Upper lobe of left lung (tissue), 6 donors: ENCODE data around the gene RPL12. TPM values are rescaled to one million over a fixed set of nuclear protein-coding genes. Genes with fewer than 3 reads are reported as not detected.

Experiments used
- ATAC-seq, 2 donors: fragments of 200-7000 bp; cut with Tn5 transposase; one replicate each; pipeline ENCODE4 v1.9.1; 2022; ENCODE audit warnings: mild to moderate bottlenecking in 2 of 2, moderate library complexity in 2 of 2; ENCODE audit not compliant: low FRiP score in 2 of 2
- DNase-seq, 2 donors: peaks; one replicate each; pipeline ENCODE4 v3.0.0-alpha.2; 2019 to 2020
- H3K27ac ChIP-seq, 4 donors: fragments of 200-600 bp; sonication (generic); one replicate each; pipeline ENCODE4 v1.5.1; 2016 to 2019
- H3K27me3 ChIP-seq, 4 donors: fragments of 200-600 bp; sonication (generic); one replicate each; pipeline ENCODE4 v1.5.1; 2017 to 2019
- H3K36me3 ChIP-seq, 4 donors: fragments of 200-600 bp; sonication (generic); one replicate each; pipeline ENCODE4 v1.5.1; 2016 to 2019
- H3K4me1 ChIP-seq, 4 donors: fragments of 200-600 bp; sonication (generic); one replicate each; pipeline ENCODE4 v1.5.1; 2018 to 2019
- H3K4me3 ChIP-seq, 4 donors: fragments of 200-600 bp; sonication (generic); one replicate each; pipeline ENCODE4 v1.5.1; 2017 to 2019; ENCODE audit warnings: mild to moderate bottlenecking in 2 of 4, moderate library complexity in 1 of 4
- H3K9me3 ChIP-seq, 4 donors: fragments of 200-600 bp; sonication (generic); one replicate each; pipeline ENCODE4 v1.5.1; 2018 to 2019
- CTCF ChIP-seq, 6 experiments: fragments of 450-650 bp in 4 of 6; fragments of 200-600 bp in 2 of 6; sonication (generic) in 2 of 6; IDR thresholded peaks; one replicate each; pipeline ENCODE4 v1.5.1; 2016 to 2019; ENCODE audit warnings: antibody characterized with exemption in 6 of 6
- EP300 ChIP-seq, 4 donors: sonication (generic); formaldehyde crosslinking; IDR thresholded peaks; one replicate each; pipeline ENCODE4 v1.5.1; 2017; ENCODE audit warnings: antibody characterized with exemption in 4 of 4, control low read depth in 2 of 4
- POLR2A ChIP-seq, 4 donors: fragments of 450-650 bp; IDR thresholded peaks; one replicate each; pipeline ENCODE4 v1.5.1; 2016 to 2017; ENCODE audit warnings: antibody characterized with exemption in 4 of 4, mild to moderate bottlenecking in 2 of 4
- POLR2AphosphoS5 ChIP-seq, 2 donors: sonication (generic); formaldehyde crosslinking; IDR thresholded peaks; one replicate each; pipeline ENCODE4 v1.5.1; 2017; ENCODE audit warnings: antibody characterized with exemption in 2 of 2
- WGBS, 2 donors: methylation state at CpG; one replicate each; pipeline ENCODE4 v1.1.5; 2017 to 2018; 5-methylcytosine and 5-hydroxymethylcytosine counted together
- total RNA-seq, 6 donors: library from RNA; depleted of rRNA in 4 of 6; stranded (reverse); fragments of >200 nt in 4 of 6; gene quantifications; one replicate each; pipeline versions ENCODE4 v1.1.0 to v1.2.1, GENCODE V29; 2016 to 2021
- donor health status: DM: no; HTN: no; CAD: no; lungs with moderate emphysema.
- donor health status: DM: no; HTN: yes; CAD: no; lungs with severe emphysema.

RPL12 gene
- total RNA-seq, 6 donors from 2014 or later, result 841 to 1,291 (median 1,060) TPM

- H3K36me3 ChIP-seq, result peaks cover 0 to 17% (median 11%) of the 10 kb centered on the region in 4 donors
- TF ChIP-seq CTCF (IDR thresholded peaks at IDR 0.05) (peak in 1 of 6 experiments; percentile 4), EP300 (IDR thresholded peaks at IDR 0.05) (no peak)
- H3K4me3 ChIP-seq, result peak overlapping the region; percentile 66 to 92 (median 86)
- H3K27ac ChIP-seq, result peak overlapping the region; percentile 85 to 92 (median 90)
- 0 to 2% methylated on average over 10 to 13 of the region's 13 CpGs for WGBS, 2 donors
- H3K9me3 ChIP-seq, result no peaks in the 10 kb centered on the region
- ATAC-seq (no peak), DNase-seq (no peak)
- no peaks in the 10 kb centered on the region for H3K27me3 ChIP-seq
- peaks cover 23 to 42% (median 26%) of the 10 kb centered on the region in 4 donors for H3K4me1 ChIP-seq
Observed at GRCh38 chr9:127424676-127424999, 26.6 kb downstream of the RPL12 start.

GRCh38 chr9:127423934-127424675 lies 27.1 kb downstream of the RPL12 start, which contains the start of gene ZNF79:
TSS of gene ZNF79 (plus strand) at chr9:127424382. CDS start at chr9:127424788, 406 bp downstream.
- peak within 1 kb of the TSS; percentile 66 to 92 (median 86) for H3K4me3 ChIP-seq
- H3K27me3 ChIP-seq, result no peaks in the 10 kb centered on the region
- peaks cover 23 to 42% (median 26%) of the 10 kb centered on the region in 4 donors for H3K4me1 ChIP-seq
- no peaks in the 10 kb centered on the region for H3K9me3 ChIP-seq
- ATAC-seq (peak; percentile 97 to 99), DNase-seq (peak; percentile 95 to 98)
- H3K36me3 ChIP-seq, result peaks cover 0 to 11% (median 7%) of the 10 kb centered on the region in 4 donors
- 0 to 1% methylated on average over 21 to 54 of the region's 54 CpGs for WGBS, 2 donors
- H3K27ac ChIP-seq, result peak within 1 kb of the TSS; percentile 85 to 92 (median 90)
- TF ChIP-seq EP300 (IDR thresholded peaks at IDR 0.05) (no peak), POLR2A (IDR thresholded peaks at IDR 0.05) (peak in 2 of 4 donors; percentile 37 to 78), POLR2AphosphoS5 (IDR thresholded peaks at IDR 0.05) (peak; percentile 54 to 81), CTCF (IDR thresholded peaks at IDR 0.05) (peak in 3 of 6 experiments; percentile 6 to 14 (median 13))

- Histone ChIP-seq H3K36me3 (peaks cover 0 to 5% (median 2%) of the 10 kb centered on the region in 4 donors), H3K4me1 (peaks cover 23 to 42% (median 26%) of the 10 kb centered on the region in 4 donors)
- ATAC-seq, result peak in 1 of 2 donors; percentile 16
Observed at GRCh38 chr9:127423476-127423933, 27.7 kb downstream of the RPL12 start.

GRCh38 chr9:127422787-127423186 lies 28.4 kb downstream of the RPL12 start:
- Histone ChIP-seq H3K27ac (peak overlapping the region in 1 of 4 donors; percentile 89), H3K4me3 (peak overlapping the region in 3 of 4 donors; percentile 66 to 88 (median 83)), H3K27me3 (no peaks in the 10 kb centered on the region), H3K4me1 (peaks cover 23 to 42% (median 26%) of the 10 kb centered on the region in 4 donors), H3K9me3 (no peaks in the 10 kb centered on the region), H3K36me3 (peaks cover 0 to 3% (median 0%) of the 10 kb centered on the region in 4 donors)
- no peak for TF ChIP-seq POLR2AphosphoS5 (IDR thresholded peaks at IDR 0.05)
- no peak for TF ChIP-seq EP300 (IDR thresholded peaks at IDR 0.05)
- TF ChIP-seq POLR2A (IDR thresholded peaks at IDR 0.05), result no peak
- no peak for TF ChIP-seq CTCF (IDR thresholded peaks at IDR 0.05)
- WGBS, 2 donors, result 61 to 64% methylated on average over 4 to 6 of the region's 6 CpGs
- DNase-seq (no peak), ATAC-seq (no peak)

More at GRCh38 chr9:127423476-127423933, 27.7 kb downstream of the RPL12 start:
- TF ChIP-seq CTCF (IDR thresholded peaks at IDR 0.05) (no peak), POLR2A (IDR thresholded peaks at IDR 0.05) (no peak), POLR2AphosphoS5 (IDR thresholded peaks at IDR 0.05) (no peak), EP300 (IDR thresholded peaks at IDR 0.05) (no peak)
- Histone ChIP-seq H3K4me3 (peak overlapping the region; percentile 66 to 92 (median 86)), H3K9me3 (no peaks in the 10 kb centered on the region), H3K27me3 (no peaks in the 10 kb centered on the region), H3K27ac (peak overlapping the region; percentile 85 to 92 (median 90))
- 1 to 2% methylated on average over 9 of the region's 9 CpGs for WGBS, 2 donors
- no peak for DNase-seq
